ENCODE results near the gene COL7A1. TPM values are rescaled to one million over a fixed set of nuclear protein-coding genes. Genes with fewer than 3 reads are reported as not detected.

Gene COL7A1
- total RNA-seq, 4 donors from 2014 or later = 159 to 393 (median 199) TPM

DNA sequence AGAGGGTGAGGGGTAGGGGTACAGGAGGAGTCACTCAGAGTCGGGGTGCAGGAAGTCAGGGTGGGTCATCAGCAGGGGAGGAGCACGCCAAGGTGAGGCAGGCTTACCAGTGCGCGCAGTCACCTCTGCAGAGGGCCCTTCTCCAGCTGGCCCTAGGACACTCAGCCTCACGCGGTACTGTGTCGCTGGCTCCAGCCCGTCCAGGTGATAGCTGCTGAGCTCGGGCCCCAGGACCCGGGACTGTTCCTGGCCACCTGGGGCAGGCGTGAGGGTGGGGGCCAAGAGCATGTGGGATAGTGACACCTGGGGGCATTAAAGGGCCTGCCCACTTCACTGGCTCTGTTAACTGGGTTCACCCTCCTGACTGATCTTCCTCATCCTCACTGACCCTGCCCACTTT lies 7.4 kb downstream of the COL7A1 start:
- intact Hi-C loops (cut with DNase I; ENCODE audit: low total_unique reads) = no loop called here
- TF ChIP-seq, protein P1, sequence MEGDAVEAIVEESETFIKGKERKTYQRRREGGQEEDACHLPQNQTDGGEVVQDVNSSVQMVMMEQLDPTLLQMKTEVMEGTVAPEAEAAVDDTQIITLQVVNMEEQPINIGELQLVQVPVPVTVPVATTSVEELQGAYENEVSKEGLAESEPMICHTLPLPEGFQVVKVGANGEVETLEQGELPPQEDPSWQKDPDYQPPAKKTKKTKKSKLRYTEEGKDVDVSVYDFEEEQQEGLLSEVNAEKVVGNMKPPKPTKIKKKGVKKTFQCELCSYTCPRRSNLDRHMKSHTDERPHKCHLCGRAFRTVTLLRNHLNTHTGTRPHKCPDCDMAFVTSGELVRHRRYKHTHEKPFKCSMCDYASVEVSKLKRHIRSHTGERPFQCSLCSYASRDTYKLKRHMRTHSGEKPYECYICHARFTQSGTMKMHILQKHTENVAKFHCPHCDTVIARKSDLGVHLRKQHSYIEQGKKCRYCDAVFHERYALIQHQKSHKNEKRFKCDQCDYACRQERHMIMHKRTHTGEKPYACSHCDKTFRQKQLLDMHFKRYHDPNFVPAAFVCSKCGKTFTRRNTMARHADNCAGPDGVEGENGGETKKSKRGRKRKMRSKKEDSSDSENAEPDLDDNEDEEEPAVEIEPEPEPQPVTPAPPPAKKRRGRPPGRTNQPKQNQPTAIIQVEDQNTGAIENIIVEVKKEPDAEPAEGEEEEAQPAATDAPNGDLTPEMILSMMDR (IDR thresholded peaks at IDR 0.05) = no peak
- no peak for TF ChIP-seq POLR2A (IDR thresholded peaks at IDR 0.05)

GRCh38 chr3:48585411-48585810 lies 9.7 kb downstream of the COL7A1 start:
- TF ChIP-seq, protein P1 (IDR thresholded peaks at IDR 0.05) = no peak
- no peak for TF ChIP-seq POLR2A (IDR thresholded peaks at IDR 0.05)
- WGBS, 2 donors = 87 to 91% methylated on average over 8 of the region's 8 CpGs
- no peak overlapping the region for H3K4me3 ChIP-seq (ENCODE audit: low read depth, poor library complexity, severe bottlenecking)
- DNase-seq (ENCODE audit: low spot score in 2 of 2) = no peak
- intact Hi-C loops (cut with DNase I; ENCODE audit: low total_unique reads) = no loop called here

More for the DNA sequence above, 7.4 kb downstream of the COL7A1 start:
- 77 to 79% methylated on average over 8 to 11 of the region's 11 CpGs for WGBS, 2 donors
- DNase-seq (ENCODE audit: low spot score in 2 of 2) = no peak
- no peak overlapping the region for H3K4me3 ChIP-seq (ENCODE audit: low read depth, poor library complexity, severe bottlenecking)

DNA sequence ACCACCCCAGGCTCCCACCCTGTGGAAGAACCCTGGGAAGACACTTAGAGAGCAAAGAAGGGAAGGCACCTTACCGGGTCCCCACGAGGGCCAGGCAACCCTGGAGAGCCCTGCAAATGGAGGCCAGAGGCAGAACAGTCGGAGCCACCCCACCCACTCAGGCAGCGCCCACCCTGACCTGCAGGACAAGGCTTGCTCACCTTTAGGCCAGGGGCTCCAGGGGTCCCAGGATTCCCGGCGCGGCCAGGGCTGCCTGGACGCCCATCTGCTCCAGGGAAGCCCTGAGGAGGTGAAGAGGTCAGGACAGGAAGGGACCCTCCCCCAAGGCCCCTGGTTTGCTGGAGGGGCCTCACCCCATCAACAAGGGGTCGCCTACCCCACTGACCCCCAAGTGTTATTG lies 10.3 kb downstream of the COL7A1 start:
- DNase-seq (ENCODE audit: low spot score in 2 of 2) = no peak
- WGBS, 2 donors = 85 to 90% methylated on average over 9 of the region's 9 CpGs
- TF ChIP-seq, protein P1 (IDR thresholded peaks at IDR 0.05) = no peak
- no peak for TF ChIP-seq POLR2A (IDR thresholded peaks at IDR 0.05)
- intact Hi-C loops (cut with DNase I; ENCODE audit: low total_unique reads) = no loop called here
- H3K4me3 ChIP-seq (ENCODE audit: low read depth, poor library complexity, severe bottlenecking) = no peak overlapping the region

DNA sequence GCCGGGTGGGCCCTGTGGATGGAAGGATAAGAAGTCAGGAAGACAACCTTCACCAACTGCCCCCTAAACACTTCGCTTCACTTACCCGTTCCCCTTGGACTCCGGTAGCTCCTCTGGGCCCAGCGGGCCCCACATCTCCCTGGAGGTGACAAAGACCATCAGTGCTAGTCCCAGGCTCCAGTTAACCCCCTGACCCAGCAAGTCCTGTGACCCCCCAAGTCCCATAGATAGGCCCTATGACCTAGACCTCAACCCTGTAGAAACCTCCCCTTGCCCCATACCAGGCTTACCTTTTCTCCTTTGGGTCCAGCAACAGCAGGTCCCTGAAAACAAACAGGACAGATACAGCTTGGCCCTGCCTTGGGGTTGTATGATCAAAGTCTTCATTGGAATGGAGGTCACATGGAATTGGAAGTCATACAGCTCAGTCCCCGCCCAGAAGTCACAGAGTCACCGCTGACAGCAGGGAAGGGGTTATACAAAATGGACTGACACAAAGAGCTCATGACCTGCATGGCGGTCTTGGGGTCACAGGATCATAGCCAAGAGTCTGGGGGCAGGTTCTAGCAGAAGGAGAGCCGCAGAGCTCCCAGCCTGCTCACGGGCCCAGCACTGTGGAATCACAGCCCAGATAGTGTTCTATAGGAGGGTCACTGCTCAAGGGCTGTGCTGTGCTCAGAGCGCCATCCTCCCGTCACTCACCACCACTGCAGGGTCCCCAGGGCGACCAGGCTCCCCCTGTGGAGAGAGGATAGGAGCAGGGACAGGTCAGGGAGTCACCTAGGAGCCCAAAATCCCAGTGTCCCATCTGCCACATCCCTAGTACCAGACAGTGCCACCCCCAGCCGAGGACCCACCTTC lies 13.3 kb downstream of the COL7A1 start:
- WGBS, 2 donors = 84 to 88% methylated on average over 11 to 14 of the region's 14 CpGs
- intact Hi-C loops (cut with DNase I; ENCODE audit: low total_unique reads) = no loop called here
- no peak overlapping the region for H3K4me3 ChIP-seq (ENCODE audit: low read depth, poor library complexity, severe bottlenecking)
- TF ChIP-seq, protein P1 (IDR thresholded peaks at IDR 0.05) = no peak
- no peak for TF ChIP-seq POLR2A (IDR thresholded peaks at IDR 0.05)
- no peak for DNase-seq (ENCODE audit: low spot score in 2 of 2)

- TF ChIP-seq, protein P1 (IDR thresholded peaks at IDR 0.05) = no peak
- TF ChIP-seq POLR2A (IDR thresholded peaks at IDR 0.05) = no peak
- no peak for DNase-seq (ENCODE audit: low spot score in 2 of 2)
- no peak overlapping the region for H3K4me3 ChIP-seq (ENCODE audit: low read depth, poor library complexity, severe bottlenecking)
- WGBS, 2 donors = 93 to 96% methylated on average over 4 of the region's 4 CpGs
- intact Hi-C loops (cut with DNase I; ENCODE audit: low total_unique reads) = no loop called here
Measured at GRCh38 chr3:48576647-48577046, 18.5 kb downstream of the COL7A1 start.
